ENCODE data around the gene FAIM. TPM values are rescaled to one million over a fixed set of nuclear protein-coding genes. Genes with fewer than 3 reads are reported as not detected.

Gene FAIM
- total RNA-seq, 1 experiment from 2014 or later: 6.4 TPM

GRCh38 chr3:138642226-138642926 is 33.8 kb downstream of the FAIM start:
- Mint-ChIP-seq H3K4me1 (no peaks in the 10 kb centered on the region), H3K27ac (no peak overlapping the region), H3K36me3 (peaks cover 54% of the 10 kb centered on the region), H3K9me3 (peaks cover 64% of the 10 kb centered on the region), H3K4me3 (no peak overlapping the region), H3K27me3 (ENCODE audit: low read depth) (peaks cover 32% of the 10 kb centered on the region)
- DNase-seq (ENCODE audit: low spot score): no peak
- ChIA-PET CTCF (interaction anchor here (0.7 kb wide), 1 partner anchor 163 kb away, joined by 3 read pairs; no protein-coding TSS in a partner anchor), POLR2A (no interaction called here)
- no peak for ATAC-seq
- TF ChIP-seq CBFB (CRISPR knock-in tag; IDR thresholded peaks at IDR 0.05; ENCODE audit: low read depth): no peak
- no peak for TF ChIP-seq CTCF (IDR thresholded peaks at IDR 0.05)
- TF ChIP-seq ETV6 (CRISPR knock-in tag; IDR thresholded peaks at IDR 0.05): no peak
- TF ChIP-seq, protein P1, sequence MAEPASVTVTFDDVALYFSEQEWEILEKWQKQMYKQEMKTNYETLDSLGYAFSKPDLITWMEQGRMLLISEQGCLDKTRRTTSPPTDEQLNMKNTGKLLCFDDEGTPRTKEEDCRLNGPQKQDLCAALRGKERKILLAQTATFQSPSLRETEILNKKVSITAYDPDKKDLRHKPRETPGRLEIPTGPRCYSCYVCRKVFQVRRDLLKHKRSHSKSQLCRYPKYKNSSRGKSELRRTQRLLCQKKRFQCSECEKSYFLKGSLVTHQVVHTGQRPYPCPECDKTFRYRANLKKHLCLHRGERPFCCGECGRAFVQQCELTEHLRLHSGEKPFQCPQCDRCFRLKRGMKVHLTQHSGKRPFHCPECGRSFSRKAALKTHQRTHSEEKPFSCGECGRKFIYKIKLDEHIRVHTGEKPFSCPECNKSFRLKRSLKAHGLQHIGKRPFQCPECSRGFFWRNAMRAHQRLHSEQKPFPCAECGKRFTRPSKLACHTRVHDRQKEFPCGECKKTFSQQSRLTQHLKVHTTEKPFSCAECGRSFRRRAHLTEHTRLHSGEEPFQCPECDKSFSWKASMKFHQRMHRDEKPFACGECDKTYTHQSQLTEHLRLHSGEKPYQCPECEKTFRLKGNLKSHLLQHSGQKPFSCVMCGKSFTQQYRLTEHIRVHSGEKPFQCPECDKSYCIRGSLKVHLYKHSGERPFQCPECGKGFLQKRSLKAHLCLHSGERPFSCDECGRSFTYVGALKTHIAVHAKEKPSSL (CRISPR knock-in tag; conservative IDR thresholded peaks at IDR 0.05): no peak
- TF ChIP-seq CREB1 (CRISPR knock-in tag; IDR thresholded peaks at IDR 0.05): no peak
- TF ChIP-seq MLX (CRISPR knock-in tag; IDR thresholded peaks at IDR 0.05): no peak
- TF ChIP-seq, protein P2, sequence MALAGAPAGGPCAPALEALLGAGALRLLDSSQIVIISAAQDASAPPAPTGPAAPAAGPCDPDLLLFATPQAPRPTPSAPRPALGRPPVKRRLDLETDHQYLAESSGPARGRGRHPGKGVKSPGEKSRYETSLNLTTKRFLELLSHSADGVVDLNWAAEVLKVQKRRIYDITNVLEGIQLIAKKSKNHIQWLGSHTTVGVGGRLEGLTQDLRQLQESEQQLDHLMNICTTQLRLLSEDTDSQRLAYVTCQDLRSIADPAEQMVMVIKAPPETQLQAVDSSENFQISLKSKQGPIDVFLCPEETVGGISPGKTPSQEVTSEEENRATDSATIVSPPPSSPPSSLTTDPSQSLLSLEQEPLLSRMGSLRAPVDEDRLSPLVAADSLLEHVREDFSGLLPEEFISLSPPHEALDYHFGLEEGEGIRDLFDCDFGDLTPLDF (CRISPR knock-in tag; IDR thresholded peaks at IDR 0.05): no peak
- TF ChIP-seq ESRRA (CRISPR knock-in tag; IDR thresholded peaks at IDR 0.05; ENCODE audit: borderline replicate concordance): no peak
- no peak for TF ChIP-seq ZNF671 (CRISPR knock-in tag; IDR thresholded peaks at IDR 0.05)

GRCh38 chr3:138642927-138643253 is 34.3 kb downstream of the FAIM start:
- POLR2A ChIA-PET: no interaction called here
- TF ChIP-seq NR3C1 (CRISPR knock-in tag; conservative IDR thresholded peaks at IDR 0.05; ENCODE audit: low read depth) (no peak), TEAD4 (CRISPR knock-in tag; IDR thresholded peaks at IDR 0.05) (no peak), STAT6 (CRISPR knock-in tag; conservative IDR thresholded peaks at IDR 0.05; ENCODE audit: low read depth) (no peak), OVOL2 (CRISPR knock-in tag; IDR thresholded peaks at IDR 0.05; ENCODE audit: borderline replicate concordance) (no peak), CREB1 (CRISPR knock-in tag; IDR thresholded peaks at IDR 0.05) (no peak), RELA (CRISPR knock-in tag; IDR thresholded peaks at IDR 0.05; ENCODE audit: borderline replicate concordance) (no peak), SMAD4 (CRISPR knock-in tag; IDR thresholded peaks at IDR 0.05) (no peak), SMAD3 (CRISPR knock-in tag; IDR thresholded peaks at IDR 0.05; ENCODE audit: borderline replicate concordance) (no peak)
- TF ChIP-seq, protein P3, sequence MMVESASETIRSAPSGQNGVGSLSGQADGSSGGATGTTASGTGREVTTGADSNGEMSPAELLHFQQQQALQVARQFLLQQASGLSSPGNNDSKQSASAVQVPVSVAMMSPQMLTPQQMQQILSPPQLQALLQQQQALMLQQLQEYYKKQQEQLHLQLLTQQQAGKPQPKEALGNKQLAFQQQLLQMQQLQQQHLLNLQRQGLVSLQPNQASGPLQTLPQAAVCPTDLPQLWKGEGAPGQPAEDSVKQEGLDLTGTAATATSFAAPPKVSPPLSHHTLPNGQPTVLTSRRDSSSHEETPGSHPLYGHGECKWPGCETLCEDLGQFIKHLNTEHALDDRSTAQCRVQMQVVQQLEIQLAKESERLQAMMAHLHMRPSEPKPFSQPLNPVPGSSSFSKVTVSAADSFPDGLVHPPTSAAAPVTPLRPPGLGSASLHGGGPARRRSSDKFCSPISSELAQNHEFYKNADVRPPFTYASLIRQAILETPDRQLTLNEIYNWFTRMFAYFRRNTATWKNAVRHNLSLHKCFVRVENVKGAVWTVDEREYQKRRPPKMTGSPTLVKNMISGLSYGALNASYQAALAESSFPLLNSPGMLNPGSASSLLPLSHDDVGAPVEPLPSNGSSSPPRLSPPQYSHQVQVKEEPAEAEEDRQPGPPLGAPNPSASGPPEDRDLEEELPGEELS (CRISPR knock-in tag; IDR thresholded peaks at IDR 0.05): no peak
- TF ChIP-seq, protein P4, sequence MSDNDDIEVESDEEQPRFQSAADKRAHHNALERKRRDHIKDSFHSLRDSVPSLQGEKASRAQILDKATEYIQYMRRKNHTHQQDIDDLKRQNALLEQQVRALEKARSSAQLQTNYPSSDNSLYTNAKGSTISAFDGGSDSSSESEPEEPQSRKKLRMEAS (CRISPR knock-in tag; IDR thresholded peaks at IDR 0.05): no peak
- peaks cover 67% of the 10 kb centered on the region for H3K9me3 Mint-ChIP-seq

More at GRCh38 chr3:138642927-138643253, 34.3 kb downstream of the FAIM start:
- peaks cover 36% of the 10 kb centered on the region for H3K27me3 Mint-ChIP-seq (ENCODE audit: low read depth)
- no peak overlapping the region for H3K4me3 Mint-ChIP-seq
- CTCF ChIA-PET: interaction anchor here (1.1 kb wide), 1 partner anchor 281 kb away, joined by 3 read pairs; no protein-coding TSS in a partner anchor
- H3K4me1 Mint-ChIP-seq: no peaks in the 10 kb centered on the region
- DNase-seq (ENCODE audit: low spot score) (no peak), ATAC-seq (no peak)
- no peak overlapping the region for H3K27ac Mint-ChIP-seq
- H3K36me3 Mint-ChIP-seq: peaks cover 58% of the 10 kb centered on the region

Data from WTC11 (cell line).